Effector CD4-positive, alpha-beta T cell (primary cell): Measurements from ENCODE around the gene MTX1.

Experiments used
- DNase-seq: peaks from one replicate; pipeline ENCODE4 v3.0.0-alpha.2; 2020

MTX1 gene

GRCh38 chr1:155174324-155175280, 33.9 kb upstream of the MTX1 start:
- DNase-seq = no peak

- DNase-seq = no peak
Observed at GRCh38 chr1:155175281-155175926, 33.1 kb upstream of the MTX1 start.

GRCh38 chr1:155175927-155176371, 32.5 kb upstream of the MTX1 start:
- DNase-seq = no peak

DNA sequence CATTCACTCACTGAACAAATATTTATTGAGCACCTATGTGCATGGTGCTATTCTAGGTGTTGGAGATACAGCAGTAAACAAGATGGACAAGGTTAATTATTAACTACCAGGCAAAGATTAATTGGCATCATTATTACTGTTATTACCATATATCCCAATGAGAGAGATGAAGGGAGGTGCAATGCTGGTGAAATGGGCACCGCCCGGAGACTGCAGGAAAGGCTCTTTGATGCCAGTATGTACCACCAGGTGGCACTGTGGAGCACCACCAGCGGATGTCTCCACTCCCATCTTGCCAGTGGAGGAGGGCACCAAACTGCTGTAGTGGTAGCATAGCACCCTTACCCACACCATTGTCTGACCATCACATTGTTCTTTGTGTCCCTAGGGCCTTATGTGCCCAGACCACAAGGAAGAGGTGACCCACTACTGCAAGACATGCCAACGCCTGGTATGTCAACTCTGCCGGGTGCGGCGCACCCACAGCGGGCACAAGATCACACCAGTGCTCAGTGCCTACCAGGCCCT, 31.9 kb upstream of the MTX1 start:
- DNase-seq = peak; percentile 79

DNA sequence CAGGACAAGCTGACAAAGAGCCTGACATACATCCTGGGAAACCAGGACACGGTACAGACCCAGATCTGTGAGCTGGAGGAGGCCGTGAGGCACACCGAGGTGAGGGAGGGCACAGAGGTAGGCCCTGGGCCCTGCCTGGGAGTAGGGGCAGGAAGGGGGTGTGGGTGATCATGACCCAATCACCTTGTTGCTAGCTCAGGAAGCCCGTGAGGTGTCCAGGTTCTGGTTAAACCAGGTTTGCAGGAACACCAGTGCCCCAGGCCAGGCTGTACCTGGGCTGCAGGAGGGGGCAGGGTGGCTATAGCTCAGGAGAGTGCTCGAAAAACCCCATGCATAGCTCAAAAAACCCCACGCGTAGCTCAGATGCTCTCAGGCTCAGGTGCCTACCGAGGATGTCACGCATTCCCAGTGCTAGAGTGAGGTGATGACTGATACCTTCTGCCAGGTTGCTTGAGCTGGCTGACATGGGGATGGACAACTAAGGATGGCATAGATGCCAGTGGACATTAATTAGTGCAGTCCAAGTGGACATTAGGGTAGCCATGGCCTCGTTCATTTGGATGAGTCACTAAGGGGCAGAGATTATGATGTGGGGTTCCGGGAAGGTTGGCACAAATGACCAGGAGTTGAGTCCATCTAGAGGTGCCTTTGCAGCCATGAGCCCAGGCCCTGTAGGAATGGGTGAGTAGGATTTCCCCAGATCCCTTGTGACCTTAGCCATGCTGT, 31.1 kb upstream of the MTX1 start:
- DNase-seq = no peak

DNA sequence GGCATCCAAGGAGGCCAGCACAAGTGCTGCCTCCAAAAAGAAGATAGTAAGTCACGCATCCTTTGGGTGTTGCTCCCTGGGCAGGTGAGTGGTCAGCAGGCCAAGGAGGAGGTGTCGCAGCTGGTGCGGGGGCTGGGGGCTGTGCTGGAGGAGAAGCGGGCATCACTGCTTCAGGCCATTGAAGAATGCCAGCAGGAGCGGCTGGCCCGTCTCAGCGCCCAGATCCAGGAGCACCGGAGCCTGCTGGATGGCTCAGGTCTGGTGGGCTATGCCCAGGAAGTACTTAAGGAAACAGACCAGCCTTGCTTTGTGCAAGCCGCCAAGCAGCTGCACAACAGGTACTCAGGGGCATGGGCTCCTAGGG, 30.6 kb upstream of the MTX1 start:
- no peak for DNase-seq

GRCh38 chr1:155178441-155179111, 29.9 kb upstream of the MTX1 start:
- no peak for DNase-seq

- DNase-seq = no peak
Observed at GRCh38 chr1:155179112-155180031, 29.1 kb upstream of the MTX1 start.

DNA sequence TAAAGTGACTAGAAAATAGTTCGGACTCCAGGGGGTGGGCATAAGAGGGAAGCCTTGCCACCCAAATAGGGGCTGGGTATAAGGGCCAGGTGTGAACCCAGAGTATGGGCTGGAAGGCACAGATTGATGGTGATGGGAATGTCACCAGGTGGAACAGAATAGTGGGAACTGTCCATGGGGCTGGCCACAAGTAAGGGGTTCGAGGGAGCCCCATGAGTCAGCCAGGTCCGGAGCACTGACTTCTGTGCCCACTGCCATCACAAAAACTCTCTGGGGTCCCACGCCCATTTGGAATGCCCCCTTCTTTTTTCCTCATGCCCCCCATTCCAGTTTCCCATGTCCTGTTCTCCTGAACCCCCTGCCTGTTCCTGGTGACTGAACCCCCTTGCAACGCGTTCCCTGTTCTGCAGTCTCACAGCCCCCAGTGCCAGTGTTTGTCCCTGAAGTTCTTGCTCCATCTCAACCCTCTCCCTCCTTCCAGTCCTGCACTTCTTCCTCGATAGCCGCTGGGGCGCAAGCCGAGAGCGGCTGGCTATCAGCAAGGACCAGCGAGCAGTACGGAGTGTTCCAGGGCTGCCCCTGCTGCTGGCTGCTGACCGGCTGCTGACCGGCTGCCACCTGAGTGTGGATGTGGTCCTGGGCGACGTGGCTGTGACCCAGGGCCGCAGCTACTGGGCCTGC, 27.0 kb upstream of the MTX1 start:
- DNase-seq = no peak

DNA sequence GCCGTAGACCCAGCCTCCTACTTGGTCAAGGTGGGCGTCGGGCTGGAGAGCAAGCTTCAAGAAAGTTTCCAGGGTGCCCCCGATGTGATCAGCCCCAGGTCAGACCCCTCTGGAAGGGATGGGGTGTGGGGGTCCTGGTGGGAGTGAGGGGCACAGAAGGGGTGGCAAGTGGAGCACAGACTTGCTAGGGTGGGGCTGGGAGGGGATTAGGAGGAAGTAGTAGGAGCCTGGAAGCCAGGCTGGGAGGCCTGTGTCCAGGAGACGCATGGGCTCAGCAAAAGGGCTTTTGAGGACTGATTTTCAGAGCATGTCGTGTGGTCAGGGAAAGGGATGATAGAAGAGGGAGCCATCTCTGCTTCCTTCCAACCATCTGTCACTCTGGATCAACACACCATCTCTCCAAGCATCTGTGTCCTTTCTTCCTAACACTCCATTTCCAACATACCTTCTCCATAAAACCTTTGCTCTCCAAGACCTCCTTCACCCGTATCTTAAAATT, 26.4 kb upstream of the MTX1 start:
- no peak for DNase-seq

GRCh38 chr1:155183775-155184221, 24.7 kb upstream of the MTX1 start:
- no peak for DNase-seq

DNA sequence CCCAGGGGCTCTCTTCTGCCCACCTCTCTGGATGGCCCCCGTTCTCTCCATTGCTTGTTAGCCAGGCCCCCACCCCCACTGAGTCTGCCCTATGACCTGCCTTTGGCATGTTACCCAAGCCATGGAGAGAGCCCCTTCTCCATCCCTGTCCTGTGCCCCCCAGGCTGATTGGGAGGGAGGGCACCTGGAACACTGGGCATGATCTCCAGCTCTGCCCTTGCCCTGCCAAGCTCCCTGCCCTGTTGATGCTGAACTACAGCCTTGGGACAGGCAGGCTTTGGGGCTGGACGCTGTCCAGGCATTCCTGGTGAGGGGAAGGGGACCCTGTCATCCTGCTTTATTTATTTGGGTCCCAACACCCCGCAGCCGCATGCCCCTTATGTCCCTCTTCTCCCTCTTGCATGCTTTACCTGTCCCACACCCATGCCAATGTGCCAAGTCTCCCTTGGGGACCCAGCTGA, 24.1 kb upstream of the MTX1 start:
- DNase-seq = no peak

- no peak for DNase-seq
Observed at GRCh38 chr1:155184835-155185782, 23.4 kb upstream of the MTX1 start.

DNA sequence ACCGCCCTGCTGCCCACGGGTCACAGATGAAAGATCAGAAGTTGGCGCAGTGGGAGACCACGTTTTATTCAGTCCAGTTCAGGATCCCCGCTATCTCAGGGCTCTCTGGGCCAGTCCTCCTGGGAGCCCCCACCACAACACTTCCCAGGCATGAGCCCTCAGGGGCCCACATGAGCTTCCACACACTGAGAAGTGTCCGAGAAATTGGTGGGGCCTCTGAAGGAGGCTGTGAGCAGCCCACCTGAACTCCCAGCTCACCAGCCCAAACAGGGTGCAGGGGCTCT, 22.8 kb upstream of the MTX1 start:
- DNase-seq = no peak

DNA sequence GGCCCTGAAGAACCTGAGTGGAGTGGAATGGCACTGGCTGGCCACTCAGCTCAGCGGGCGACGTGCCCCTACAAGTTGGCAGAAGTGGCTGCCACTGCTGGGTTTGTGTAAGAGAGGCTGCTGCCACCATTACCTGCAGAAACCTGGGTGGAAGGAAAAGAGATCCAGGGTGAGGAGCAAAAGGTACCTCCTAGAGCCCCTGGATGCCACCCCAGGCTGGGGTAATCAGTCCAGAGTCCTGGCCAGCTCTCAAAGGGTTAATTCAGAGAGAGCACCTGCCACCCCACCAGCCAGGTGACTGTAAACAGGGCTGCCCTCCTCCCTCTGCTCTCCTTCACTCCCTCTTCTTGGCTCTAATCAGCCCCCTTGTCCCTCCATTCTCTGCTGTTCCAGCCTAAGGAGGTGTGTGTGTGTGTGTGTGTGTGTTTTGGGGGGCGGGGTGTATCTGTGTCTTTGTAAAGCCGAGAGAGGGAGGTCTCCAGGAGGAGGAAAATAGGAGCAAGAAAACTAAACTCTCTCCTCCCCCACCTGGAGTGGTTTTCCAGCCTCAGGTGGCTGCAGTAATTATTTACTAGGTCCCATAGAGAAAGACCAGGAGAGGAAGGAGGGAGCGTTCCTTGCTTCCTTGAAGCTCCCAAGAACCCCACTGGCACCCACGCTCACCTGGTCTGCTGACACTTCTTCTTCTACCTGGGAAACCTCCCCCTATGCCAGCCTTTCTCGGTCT, 22.3 kb upstream of the MTX1 start:
- no peak for DNase-seq

DNA sequence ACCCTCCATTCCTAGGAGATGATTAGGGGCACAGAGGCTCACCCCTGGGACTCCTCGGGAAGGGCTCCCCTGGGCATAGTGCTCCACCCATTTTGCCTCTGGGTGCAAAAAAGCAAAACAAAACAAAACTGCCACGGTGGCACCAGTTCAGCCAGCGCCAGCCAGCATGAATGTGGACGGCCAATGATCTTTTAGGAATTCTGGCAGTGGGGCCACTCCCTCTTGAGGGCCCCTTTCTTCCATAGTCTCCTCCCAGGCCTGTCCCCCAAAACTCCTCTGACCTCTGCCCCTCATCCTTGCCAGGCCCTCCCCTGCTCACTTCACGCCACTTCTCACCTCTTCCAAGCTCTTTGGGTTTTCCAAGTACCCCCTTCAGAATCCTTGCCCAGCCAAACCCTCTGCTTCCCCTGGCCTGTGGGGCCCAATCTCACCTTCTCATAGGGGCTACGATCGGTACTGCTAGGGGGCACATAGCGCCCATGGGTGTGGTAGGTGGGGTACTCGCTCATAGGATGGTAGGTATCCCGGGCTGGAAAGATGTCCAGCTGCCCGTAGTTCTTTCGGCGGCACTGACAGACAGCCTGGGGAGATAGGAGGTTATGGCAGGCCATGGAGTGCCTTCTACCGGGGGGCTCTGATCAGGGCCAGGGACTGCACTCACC, 21.6 kb upstream of the MTX1 start:
- DNase-seq = no peak

GRCh38 chr1:155187456-155187891, 21.0 kb upstream of the MTX1 start:
- DNase-seq = no peak

- DNase-seq = no peak
Observed at GRCh38 chr1:155188268-155188667, 20.2 kb upstream of the MTX1 start.
